Measurements from ENCODE around the gene CLPSL2. TPM values are rescaled to one million over a fixed set of nuclear protein-coding genes. Genes with fewer than 3 reads are reported as not detected.

The CLPSL2 gene
- total RNA-seq, 1 donor from 2014 or later: not detected

GRCh38 chr6:35750557-35750956 is 25.8 kb upstream of the CLPSL2 start:
- DNase-seq: no peak
- H3K4me1 Mint-ChIP-seq (ENCODE audit: low read depth, unreplicated experiment): peaks cover 2% of the 10 kb centered on the region
- peaks cover 4% of the 10 kb centered on the region for H3K27me3 Mint-ChIP-seq (ENCODE audit: unreplicated experiment)
- H3K9me3 Mint-ChIP-seq (ENCODE audit: unreplicated experiment): peaks cover 3% of the 10 kb centered on the region
- TF ChIP-seq, protein P1, sequence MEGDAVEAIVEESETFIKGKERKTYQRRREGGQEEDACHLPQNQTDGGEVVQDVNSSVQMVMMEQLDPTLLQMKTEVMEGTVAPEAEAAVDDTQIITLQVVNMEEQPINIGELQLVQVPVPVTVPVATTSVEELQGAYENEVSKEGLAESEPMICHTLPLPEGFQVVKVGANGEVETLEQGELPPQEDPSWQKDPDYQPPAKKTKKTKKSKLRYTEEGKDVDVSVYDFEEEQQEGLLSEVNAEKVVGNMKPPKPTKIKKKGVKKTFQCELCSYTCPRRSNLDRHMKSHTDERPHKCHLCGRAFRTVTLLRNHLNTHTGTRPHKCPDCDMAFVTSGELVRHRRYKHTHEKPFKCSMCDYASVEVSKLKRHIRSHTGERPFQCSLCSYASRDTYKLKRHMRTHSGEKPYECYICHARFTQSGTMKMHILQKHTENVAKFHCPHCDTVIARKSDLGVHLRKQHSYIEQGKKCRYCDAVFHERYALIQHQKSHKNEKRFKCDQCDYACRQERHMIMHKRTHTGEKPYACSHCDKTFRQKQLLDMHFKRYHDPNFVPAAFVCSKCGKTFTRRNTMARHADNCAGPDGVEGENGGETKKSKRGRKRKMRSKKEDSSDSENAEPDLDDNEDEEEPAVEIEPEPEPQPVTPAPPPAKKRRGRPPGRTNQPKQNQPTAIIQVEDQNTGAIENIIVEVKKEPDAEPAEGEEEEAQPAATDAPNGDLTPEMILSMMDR (IDR thresholded peaks at IDR 0.05; ENCODE audit: partially characterized antibody, unreplicated experiment): no peak
- H3K27ac Mint-ChIP-seq (ENCODE audit: unreplicated experiment): no peak overlapping the region
- H3K4me3 Mint-ChIP-seq (ENCODE audit: unreplicated experiment): no peak overlapping the region
- peaks cover 13% of the 10 kb centered on the region for H3K36me3 Mint-ChIP-seq (ENCODE audit: unreplicated experiment)

- Mint-ChIP-seq H3K27ac (ENCODE audit: unreplicated experiment) (no peak overlapping the region), H3K4me1 (ENCODE audit: low read depth, unreplicated experiment) (peaks cover 2% of the 10 kb centered on the region), H3K4me3 (ENCODE audit: unreplicated experiment) (no peak overlapping the region), H3K36me3 (ENCODE audit: unreplicated experiment) (peaks cover 11% of the 10 kb centered on the region), H3K27me3 (ENCODE audit: unreplicated experiment) (peaks cover 6% of the 10 kb centered on the region), H3K9me3 (ENCODE audit: unreplicated experiment) (peaks cover 5% of the 10 kb centered on the region)
- TF ChIP-seq, protein P1 (IDR thresholded peaks at IDR 0.05; ENCODE audit: partially characterized antibody, unreplicated experiment): no peak
- no peak for DNase-seq
These were observed 24.8 kb upstream of the CLPSL2 start for GRCh38 chr6:35751594-35751993.

GRCh38 chr6:35752330-35752729 is 24.1 kb upstream of the CLPSL2 start:
- Mint-ChIP-seq H3K4me3 (ENCODE audit: unreplicated experiment) (no peak overlapping the region), H3K27me3 (ENCODE audit: unreplicated experiment) (peaks cover 6% of the 10 kb centered on the region), H3K27ac (ENCODE audit: unreplicated experiment) (no peak overlapping the region), H3K36me3 (ENCODE audit: unreplicated experiment) (peaks cover 8% of the 10 kb centered on the region), H3K4me1 (ENCODE audit: low read depth, unreplicated experiment) (peaks cover 2% of the 10 kb centered on the region), H3K9me3 (ENCODE audit: unreplicated experiment) (peaks cover 5% of the 10 kb centered on the region)
- TF ChIP-seq, protein P1 (IDR thresholded peaks at IDR 0.05; ENCODE audit: partially characterized antibody, unreplicated experiment): no peak
- DNase-seq: no peak

- Mint-ChIP-seq H3K36me3 (ENCODE audit: unreplicated experiment) (no peaks in the 10 kb centered on the region), H3K9me3 (ENCODE audit: unreplicated experiment) (peaks cover 3% of the 10 kb centered on the region), H3K27ac (ENCODE audit: unreplicated experiment) (no peak overlapping the region), H3K4me3 (ENCODE audit: unreplicated experiment) (no peak overlapping the region), H3K27me3 (ENCODE audit: unreplicated experiment) (peaks cover 4% of the 10 kb centered on the region), H3K4me1 (ENCODE audit: low read depth, unreplicated experiment) (peaks cover 4% of the 10 kb centered on the region)
- no peak for DNase-seq
- TF ChIP-seq, protein P1 (IDR thresholded peaks at IDR 0.05; ENCODE audit: partially characterized antibody, unreplicated experiment): no peak
These were observed 21.7 kb upstream of the CLPSL2 start for GRCh38 chr6:35754452-35755277.

DNA sequence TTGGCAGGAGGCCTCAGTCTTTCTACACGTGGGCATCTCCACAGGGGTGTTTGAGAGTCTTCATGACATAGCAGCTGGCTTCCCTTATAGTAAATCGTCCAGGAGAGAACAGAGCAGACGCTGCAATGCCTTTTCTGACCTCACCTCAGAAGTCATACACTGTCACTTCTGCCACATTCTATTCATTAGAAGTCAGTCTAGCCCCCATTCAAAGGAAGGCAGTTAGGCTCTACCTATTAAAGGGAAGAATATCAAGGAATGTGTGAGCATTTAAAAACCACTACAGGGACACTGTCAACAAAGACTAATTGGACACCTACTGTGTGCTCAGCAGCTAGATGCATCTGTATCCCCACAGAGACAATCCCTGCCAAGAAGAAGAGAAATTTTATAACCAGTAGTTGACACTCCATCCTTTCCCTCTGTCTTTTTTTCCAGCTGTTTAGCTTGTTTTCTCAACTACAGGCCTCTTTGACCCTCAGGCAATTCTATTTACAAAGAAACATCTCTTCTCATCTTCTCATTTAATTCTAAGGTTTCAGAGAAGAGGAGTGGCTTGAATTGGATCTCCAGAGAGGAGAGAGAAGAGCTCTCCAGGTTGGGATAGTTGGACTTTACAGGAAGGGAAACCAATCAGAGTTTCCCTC is 21.0 kb upstream of the CLPSL2 start:
- Mint-ChIP-seq H3K27ac (ENCODE audit: unreplicated experiment) (no peak overlapping the region), H3K4me3 (ENCODE audit: unreplicated experiment) (no peak overlapping the region), H3K9me3 (ENCODE audit: unreplicated experiment) (peaks cover 3% of the 10 kb centered on the region), H3K36me3 (ENCODE audit: unreplicated experiment) (no peaks in the 10 kb centered on the region), H3K27me3 (ENCODE audit: unreplicated experiment) (peaks cover 4% of the 10 kb centered on the region), H3K4me1 (ENCODE audit: low read depth, unreplicated experiment) (peaks cover 4% of the 10 kb centered on the region)
- TF ChIP-seq, protein P1 (IDR thresholded peaks at IDR 0.05; ENCODE audit: partially characterized antibody, unreplicated experiment): no peak
- no peak for DNase-seq

Data from glutamatergic neuron (in vitro differentiated cells).